Effector CD4-positive, alpha-beta T cell (primary cell): ENCODE results near the gene OSBPL9.

Source experiments
- DNase-seq: peaks from one replicate; pipeline ENCODE4 v3.0.0-alpha.2; 2020

The OSBPL9 gene

GRCh38 chr1:51610637-51611036 is 6.3 kb upstream of the OSBPL9 start:
- no peak for DNase-seq

- no peak for DNase-seq
Measured at GRCh38 chr1:51612447-51612961, 4.4 kb upstream of the OSBPL9 start.

GRCh38 chr1:51615780-51616291 is 1.1 kb upstream of the OSBPL9 start:
- DNase-seq: no peak

- DNase-seq: no peak
Measured at GRCh38 chr1:51616490-51616889, 402 bp upstream of the OSBPL9 start.

- no peak for DNase-seq
Measured at GRCh38 chr1:51618715-51619114, 1.8 kb downstream of the OSBPL9 start.

GRCh38 chr1:51620470-51620869 is 3.6 kb downstream of the OSBPL9 start:
- DNase-seq: no peak

GRCh38 chr1:51621161-51621560 is 4.3 kb downstream of the OSBPL9 start:
- DNase-seq: no peak

GRCh38 chr1:51621841-51622454 is 5.1 kb downstream of the OSBPL9 start:
- DNase-seq: no peak

- DNase-seq: no peak
Measured at GRCh38 chr1:51622455-51622913, 5.6 kb downstream of the OSBPL9 start.

GRCh38 chr1:51623025-51623424 is 6.1 kb downstream of the OSBPL9 start:
- DNase-seq: no peak

- DNase-seq: no peak
Measured at GRCh38 chr1:51623450-51623849, 6.6 kb downstream of the OSBPL9 start.

GRCh38 chr1:51624855-51625254 is 8.0 kb downstream of the OSBPL9 start:
- DNase-seq: no peak

GRCh38 chr1:51627672-51628071 is 10.8 kb downstream of the OSBPL9 start:
- DNase-seq: no peak

- no peak for DNase-seq
Measured at GRCh38 chr1:51628715-51629590, 12.1 kb downstream of the OSBPL9 start.

- DNase-seq: no peak
Measured at GRCh38 chr1:51629918-51630317, 13.0 kb downstream of the OSBPL9 start.

GRCh38 chr1:51630393-51630792 is 13.5 kb downstream of the OSBPL9 start:
- no peak for DNase-seq

- no peak for DNase-seq
Measured at GRCh38 chr1:51630922-51631321, 14.0 kb downstream of the OSBPL9 start.

GRCh38 chr1:51631747-51632146 is 14.9 kb downstream of the OSBPL9 start:
- DNase-seq: no peak

- no peak for DNase-seq
Measured at GRCh38 chr1:51634618-51635017, 17.7 kb downstream of the OSBPL9 start.

GRCh38 chr1:51635615-51636014 is 18.7 kb downstream of the OSBPL9 start:
- DNase-seq: no peak

- DNase-seq: no peak
Measured at GRCh38 chr1:51636191-51636590, 19.3 kb downstream of the OSBPL9 start.

- no peak for DNase-seq
Measured at GRCh38 chr1:51636764-51637522, 20.1 kb downstream of the OSBPL9 start.

- no peak for DNase-seq
Measured at GRCh38 chr1:51638350-51638749, 21.5 kb downstream of the OSBPL9 start.
